BE2C (cell line): ENCODE measurements around the gene RBM14.

ENCODE experiments used
- DNase-seq: peaks from one replicate; pipeline ENCODE4 v3.0.0-alpha.2; 2020
- H3K27me3 ChIP-seq: fragments of 250-450 bp; sonication (Bioruptor Pico); 2 replicates; pipeline ENCODE4 v1.5.1; 2020; ENCODE audit warnings: mild to moderate bottlenecking
- H3K36me3 ChIP-seq: fragments of 250-450 bp; sonication (Bioruptor Pico); 2 replicates; pipeline ENCODE4 v1.5.1; 2020; ENCODE audit warnings: mild to moderate bottlenecking
- H3K4me1 ChIP-seq: fragments of 250-450 bp; sonication (Bioruptor Pico); 2 replicates; pipeline ENCODE4 v1.5.1; 2020
- H3K4me3 ChIP-seq: 2 replicates; pipeline ENCODE4 v1.5.1; 2011; ENCODE audit warnings: low read depth, low read length
- H3K9me3 ChIP-seq: fragments of 250-450 bp; sonication (Bioruptor Pico); 2 replicates; pipeline ENCODE4 v1.5.1; 2020
- TF ChIP-seq, protein P1 (sequence below): IDR thresholded peaks from 2 replicates; pipeline ENCODE4 v1.5.1; 2012; ENCODE audit warnings: mild to moderate bottlenecking, low read depth, low read length

Gene RBM14

DNA sequence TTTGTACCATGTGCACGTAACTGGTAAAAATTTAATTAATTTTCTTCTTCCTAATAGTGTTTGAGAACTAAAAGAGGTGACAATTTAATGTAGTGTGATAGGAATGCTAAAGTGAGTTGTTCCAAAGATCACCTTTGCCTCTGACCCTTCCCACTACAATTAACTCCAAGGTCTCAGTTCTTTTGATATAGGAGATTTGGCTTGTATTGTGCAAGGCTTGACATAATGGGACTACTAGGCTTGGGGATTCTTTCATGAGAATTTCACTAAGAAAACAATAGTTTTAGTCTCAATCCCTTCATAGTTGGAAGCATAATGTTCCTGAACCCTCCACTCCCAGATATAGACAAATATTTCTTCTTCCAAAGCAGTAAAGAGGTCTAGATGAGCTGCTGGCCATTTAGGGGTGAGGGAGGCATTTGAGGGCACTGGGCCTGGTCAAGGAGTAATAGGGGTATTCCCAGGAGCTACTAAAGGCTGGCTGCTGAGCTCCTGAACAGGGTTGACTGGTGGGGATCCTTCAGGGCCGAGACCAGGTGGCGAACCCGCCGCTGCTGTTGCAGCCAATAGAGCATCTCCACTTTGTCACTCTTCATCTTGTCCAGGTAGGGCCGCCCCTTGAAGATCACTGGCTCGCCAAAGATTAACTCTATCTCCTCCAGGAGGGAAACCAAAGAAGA, 26.3 kb upstream of the RBM14 start:
- DNase-seq: no peak
- TF ChIP-seq, protein P1, sequence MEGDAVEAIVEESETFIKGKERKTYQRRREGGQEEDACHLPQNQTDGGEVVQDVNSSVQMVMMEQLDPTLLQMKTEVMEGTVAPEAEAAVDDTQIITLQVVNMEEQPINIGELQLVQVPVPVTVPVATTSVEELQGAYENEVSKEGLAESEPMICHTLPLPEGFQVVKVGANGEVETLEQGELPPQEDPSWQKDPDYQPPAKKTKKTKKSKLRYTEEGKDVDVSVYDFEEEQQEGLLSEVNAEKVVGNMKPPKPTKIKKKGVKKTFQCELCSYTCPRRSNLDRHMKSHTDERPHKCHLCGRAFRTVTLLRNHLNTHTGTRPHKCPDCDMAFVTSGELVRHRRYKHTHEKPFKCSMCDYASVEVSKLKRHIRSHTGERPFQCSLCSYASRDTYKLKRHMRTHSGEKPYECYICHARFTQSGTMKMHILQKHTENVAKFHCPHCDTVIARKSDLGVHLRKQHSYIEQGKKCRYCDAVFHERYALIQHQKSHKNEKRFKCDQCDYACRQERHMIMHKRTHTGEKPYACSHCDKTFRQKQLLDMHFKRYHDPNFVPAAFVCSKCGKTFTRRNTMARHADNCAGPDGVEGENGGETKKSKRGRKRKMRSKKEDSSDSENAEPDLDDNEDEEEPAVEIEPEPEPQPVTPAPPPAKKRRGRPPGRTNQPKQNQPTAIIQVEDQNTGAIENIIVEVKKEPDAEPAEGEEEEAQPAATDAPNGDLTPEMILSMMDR: no peak
- H3K4me3 ChIP-seq: no peak overlapping the region
- no peaks in the 10 kb centered on the region for H3K9me3 ChIP-seq
- 0 out of 2 replicates have a peak, but pooled peaks cover 3% of the 10 kb centered on the region for H3K4me1 ChIP-seq
- no peaks in the 10 kb centered on the region for H3K36me3 ChIP-seq
- H3K27me3 ChIP-seq: no peaks in the 10 kb centered on the region

DNA sequence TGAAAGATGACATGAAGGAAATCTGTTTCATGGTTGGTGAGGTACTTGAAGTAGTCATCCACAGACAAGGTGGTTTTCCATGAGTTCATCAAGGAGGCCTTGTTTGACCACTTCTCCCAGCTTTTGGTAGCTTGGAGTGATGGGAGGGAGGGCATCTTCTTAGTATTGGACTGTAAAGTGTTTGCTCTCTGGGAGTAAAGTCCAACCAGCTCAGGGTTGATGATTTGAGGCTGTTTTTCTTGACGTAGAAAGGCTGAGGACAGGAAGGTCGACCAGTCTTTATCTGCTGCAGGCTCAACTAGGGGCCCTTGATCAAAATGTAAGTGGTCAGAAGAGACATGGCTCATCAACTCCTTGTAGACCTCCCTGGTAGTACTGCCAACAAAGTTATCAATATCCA, 25.3 kb upstream of the RBM14 start:
- no peak for DNase-seq
- Histone ChIP-seq H3K4me1 (0 out of 2 replicates have a peak, but pooled peaks cover 3% of the 10 kb centered on the region), H3K9me3 (no peaks in the 10 kb centered on the region), H3K27me3 (no peaks in the 10 kb centered on the region), H3K4me3 (no peak overlapping the region), H3K36me3 (no peaks in the 10 kb centered on the region)
- TF ChIP-seq, protein P1: no peak

DNA sequence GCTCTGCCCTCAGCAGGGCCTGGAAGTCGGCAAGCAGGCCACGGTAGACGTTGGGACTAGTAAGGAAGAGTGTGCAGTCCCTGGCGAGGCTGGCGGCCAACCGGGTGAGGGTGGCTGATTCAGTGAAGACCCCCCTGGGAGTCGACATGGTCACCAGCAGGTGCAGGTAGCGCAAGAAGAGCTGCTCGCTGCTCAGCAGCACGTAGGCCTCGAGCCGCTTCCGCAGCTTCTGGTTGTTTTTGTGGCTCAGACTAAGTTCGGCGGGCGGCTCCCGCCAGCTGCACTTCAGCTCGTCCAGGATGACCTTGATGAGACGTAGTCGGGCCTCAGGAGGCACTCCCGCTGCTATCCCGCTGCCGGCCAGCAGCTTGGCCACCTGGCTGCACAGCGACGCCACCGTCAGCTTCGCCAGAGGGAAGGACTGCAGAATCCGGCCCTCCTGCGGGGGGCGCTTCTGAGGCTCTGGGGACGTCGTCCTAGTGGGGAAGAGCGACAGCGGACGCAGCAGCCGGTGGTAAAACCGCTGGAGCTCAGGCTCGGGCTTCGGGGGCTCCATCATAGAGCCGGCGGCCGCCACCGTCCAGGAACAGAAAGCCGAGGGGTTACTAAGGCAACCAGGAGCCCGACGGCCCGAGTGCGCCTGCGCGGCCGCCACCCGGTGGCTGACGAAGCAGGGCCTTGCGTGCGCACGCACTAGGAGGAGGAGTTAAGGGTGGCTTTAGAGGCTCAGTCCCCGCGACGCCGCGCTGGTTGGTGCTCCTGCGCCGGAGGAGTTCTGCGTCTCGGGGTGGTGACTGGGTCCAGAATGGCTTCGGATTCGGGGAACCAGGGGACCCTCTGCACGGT, 23.8 kb upstream of the RBM14 start, which contains the start of the genes CCDC87 and CCS:
Gene CCDC87, minus strand, starts transcription at position 607 of the 846 bp plus-strand sequence. Its CDS starts 48 bp downstream, at position 559.
Gene CCS, plus strand, starts transcription at position 729 of the 846 bp plus-strand sequence. Its CDS starts 77 bp downstream, at position 806.
- H3K4me1 ChIP-seq: 0 out of 2 replicates have a peak, but pooled peaks cover 3% of the 10 kb centered on the region
- H3K9me3 ChIP-seq: no peaks in the 10 kb centered on the region
- peak; percentile 99 for DNase-seq
- H3K36me3 ChIP-seq: no peaks in the 10 kb centered on the region
- H3K27me3 ChIP-seq: no peaks in the 10 kb centered on the region
- H3K4me3 ChIP-seq: peak within 1 kb of the TSS; percentile 79
- TF ChIP-seq, protein P1: peak; percentile 68

DNA sequence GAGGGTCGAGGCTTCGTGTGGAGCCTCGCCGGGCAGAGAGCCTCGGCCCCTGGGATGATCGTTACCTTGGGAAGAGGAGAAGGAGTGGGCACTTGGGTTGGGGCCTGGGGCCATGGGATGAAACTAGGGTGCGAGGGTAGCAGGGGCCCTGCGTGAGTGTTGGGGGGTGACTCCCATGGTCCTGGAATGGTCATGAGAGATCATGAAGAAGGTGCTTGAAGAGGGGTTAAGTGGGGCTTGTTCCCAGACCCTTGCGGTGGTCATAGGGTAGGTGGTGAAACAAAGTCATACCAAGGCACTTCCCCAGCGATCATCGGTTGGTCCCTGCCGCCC, 23.2 kb upstream of the RBM14 start:
- no peaks in the 10 kb centered on the region for H3K36me3 ChIP-seq
- no peaks in the 10 kb centered on the region for H3K9me3 ChIP-seq
- no peaks in the 10 kb centered on the region for H3K27me3 ChIP-seq
- H3K4me3 ChIP-seq: peak overlapping the region; percentile 79
- DNase-seq: no peak
- 0 out of 2 replicates have a peak, but pooled peaks cover 3% of the 10 kb centered on the region for H3K4me1 ChIP-seq
- TF ChIP-seq, protein P1: no peak

DNA sequence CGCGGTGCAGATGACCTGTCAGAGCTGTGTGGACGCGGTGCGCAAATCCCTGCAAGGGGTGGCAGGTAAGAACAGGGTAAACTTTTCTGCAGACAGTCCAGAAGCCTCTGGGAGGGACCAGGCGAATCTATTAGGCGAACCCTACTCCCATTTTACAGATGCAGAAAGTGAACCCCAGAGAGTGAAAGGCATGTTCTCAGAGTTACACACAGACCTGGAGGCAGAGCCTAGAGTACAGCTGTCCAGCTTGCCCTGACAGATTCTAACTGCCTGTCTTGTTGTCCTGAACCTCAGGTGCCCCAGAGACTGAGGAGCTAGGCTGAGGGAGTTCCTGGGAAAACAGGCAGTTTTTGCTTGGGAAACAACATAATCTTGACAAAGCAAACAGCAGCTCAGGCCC, 22.8 kb upstream of the RBM14 start:
- H3K9me3 ChIP-seq: no peaks in the 10 kb centered on the region
- peak overlapping the region; percentile 79 for H3K4me3 ChIP-seq
- no peaks in the 10 kb centered on the region for H3K36me3 ChIP-seq
- TF ChIP-seq, protein P1: no peak
- 0 out of 2 replicates have a peak, but pooled peaks cover 3% of the 10 kb centered on the region for H3K4me1 ChIP-seq
- no peaks in the 10 kb centered on the region for H3K27me3 ChIP-seq
- DNase-seq: no peak
